VCaP (cell line): ENCODE data around the gene BCL2L13.
A peak's percentile ranks its signal among the peaks of the same experiment; 100 is the strongest.

Experiments
- H3K27ac ChIP-seq: fragments of 450-650 bp; 2 replicates; pipeline ENCODE4 v1.5.1; 2017
- TF ChIP-seq, protein P1 (sequence below): fragments of 450-650 bp; conservative IDR thresholded peaks from 2 replicates; pipeline ENCODE4 v1.5.1; 2017; ENCODE audit warnings: mild to moderate bottlenecking, moderate library complexity

The BCL2L13 gene

DNA sequence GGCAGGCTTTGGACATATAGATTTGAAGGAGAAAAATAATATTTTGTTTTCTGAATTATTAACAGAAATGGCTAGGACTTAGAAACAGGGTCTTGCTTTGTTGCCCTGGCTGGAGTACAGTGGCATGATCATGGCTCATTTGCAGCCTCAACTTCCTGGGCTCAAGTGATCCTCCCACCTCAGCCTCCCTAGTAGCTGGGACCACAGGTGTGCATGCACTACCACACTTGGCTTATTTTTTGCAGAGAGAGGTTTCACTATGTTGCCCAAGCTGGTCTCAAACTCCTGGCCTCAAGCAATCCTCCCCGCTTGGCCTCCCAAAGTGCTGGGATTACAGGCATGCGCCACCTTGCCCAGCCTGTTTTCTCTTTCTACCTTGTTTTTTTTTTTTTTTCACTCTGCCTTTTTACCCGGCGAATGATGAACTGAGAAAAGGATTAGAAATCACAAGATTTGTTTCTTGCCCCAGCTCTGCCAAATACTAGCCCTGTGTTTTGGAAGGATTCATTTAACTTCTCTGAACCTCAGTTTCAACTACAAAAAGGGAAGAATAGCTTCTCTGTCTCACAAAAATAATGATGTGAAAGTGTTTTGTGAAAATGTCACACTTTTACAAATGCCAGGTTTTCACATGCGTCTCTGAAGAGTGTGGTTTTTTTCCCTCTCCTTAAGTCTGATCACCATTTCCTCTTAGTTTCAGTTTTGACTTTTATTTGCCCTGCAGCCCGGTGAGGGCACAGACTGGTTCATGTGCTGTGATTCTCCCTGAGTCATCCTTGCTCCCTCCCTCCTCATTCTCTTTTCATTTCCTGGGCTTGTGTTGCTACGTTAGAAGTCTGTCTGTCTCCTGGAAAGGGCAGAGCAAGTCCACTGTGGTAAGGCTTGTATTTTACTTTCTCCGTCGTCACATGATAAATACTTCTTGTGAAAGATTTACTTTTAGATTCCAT, 67.7 kb downstream of the BCL2L13 start:
- TF ChIP-seq, protein P1, sequence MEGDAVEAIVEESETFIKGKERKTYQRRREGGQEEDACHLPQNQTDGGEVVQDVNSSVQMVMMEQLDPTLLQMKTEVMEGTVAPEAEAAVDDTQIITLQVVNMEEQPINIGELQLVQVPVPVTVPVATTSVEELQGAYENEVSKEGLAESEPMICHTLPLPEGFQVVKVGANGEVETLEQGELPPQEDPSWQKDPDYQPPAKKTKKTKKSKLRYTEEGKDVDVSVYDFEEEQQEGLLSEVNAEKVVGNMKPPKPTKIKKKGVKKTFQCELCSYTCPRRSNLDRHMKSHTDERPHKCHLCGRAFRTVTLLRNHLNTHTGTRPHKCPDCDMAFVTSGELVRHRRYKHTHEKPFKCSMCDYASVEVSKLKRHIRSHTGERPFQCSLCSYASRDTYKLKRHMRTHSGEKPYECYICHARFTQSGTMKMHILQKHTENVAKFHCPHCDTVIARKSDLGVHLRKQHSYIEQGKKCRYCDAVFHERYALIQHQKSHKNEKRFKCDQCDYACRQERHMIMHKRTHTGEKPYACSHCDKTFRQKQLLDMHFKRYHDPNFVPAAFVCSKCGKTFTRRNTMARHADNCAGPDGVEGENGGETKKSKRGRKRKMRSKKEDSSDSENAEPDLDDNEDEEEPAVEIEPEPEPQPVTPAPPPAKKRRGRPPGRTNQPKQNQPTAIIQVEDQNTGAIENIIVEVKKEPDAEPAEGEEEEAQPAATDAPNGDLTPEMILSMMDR, result no peak
- H3K27ac ChIP-seq, result peak overlapping the region; percentile 85

DNA sequence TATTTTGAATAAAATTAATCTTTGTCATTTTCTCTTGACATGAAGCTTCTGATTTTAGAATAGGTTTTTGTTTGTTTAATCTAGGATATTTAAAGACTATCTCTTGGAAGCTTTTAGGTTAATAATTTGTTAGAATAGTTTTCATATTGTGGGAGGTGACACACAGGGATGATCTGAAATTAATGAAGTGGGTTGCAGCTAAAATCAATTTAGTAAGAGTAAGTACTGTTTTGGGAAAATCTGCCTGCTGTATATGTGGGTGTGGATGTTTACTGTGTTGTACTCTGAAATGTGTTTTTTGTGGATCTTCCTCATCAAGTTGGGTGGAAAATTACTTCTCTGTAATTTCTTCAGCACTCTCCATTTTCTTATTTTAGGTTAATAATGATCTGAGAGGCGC, 68.4 kb downstream of the BCL2L13 start:
- peak overlapping the region; percentile 85 for H3K27ac ChIP-seq
- TF ChIP-seq, protein P1, result no peak

DNA sequence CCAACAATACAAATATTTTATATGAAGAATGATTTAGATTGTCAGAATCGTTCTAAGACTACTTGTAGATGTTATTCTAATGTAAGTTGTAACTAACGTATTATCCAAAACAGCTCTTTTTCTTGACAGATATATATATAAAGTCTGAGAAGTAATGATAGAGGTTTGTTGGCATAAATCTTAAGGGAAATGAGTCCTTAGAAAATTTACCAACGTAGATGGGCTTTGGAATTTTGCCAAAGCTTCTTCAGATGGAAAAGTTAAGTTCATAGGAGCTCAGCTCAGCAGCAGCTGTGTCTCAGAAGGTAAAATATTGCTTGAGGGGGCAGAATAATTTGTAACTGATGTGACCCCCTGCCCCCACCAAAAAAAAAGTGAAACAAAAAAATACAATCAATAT, 69.0 kb downstream of the BCL2L13 start:
- H3K27ac ChIP-seq, result peak overlapping the region; percentile 85

DNA sequence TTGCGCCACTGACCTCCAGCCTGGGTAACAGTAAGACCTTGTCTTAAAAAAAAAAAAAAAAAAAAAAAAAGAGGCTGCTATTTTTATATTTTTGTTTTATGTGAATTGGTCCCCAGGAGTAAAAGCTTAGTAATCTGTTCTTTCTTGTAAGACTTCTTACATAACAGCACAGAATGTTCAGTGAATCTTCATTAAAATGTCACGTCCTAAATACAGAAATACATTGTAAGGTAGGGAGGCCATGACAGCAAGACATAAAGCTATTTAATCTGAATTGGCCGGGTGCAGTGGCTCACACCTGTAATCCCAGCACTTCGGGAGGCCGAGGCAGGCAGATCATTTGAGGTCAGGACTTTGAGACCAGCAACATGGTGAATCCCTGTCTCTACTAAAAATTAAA, 71.5 kb downstream of the BCL2L13 start:
- TF ChIP-seq, protein P1, result no peak
- no peak overlapping the region for H3K27ac ChIP-seq

More for the DNA sequence above, 69.0 kb downstream of the BCL2L13 start:
- TF ChIP-seq, protein P1, result no peak

DNA sequence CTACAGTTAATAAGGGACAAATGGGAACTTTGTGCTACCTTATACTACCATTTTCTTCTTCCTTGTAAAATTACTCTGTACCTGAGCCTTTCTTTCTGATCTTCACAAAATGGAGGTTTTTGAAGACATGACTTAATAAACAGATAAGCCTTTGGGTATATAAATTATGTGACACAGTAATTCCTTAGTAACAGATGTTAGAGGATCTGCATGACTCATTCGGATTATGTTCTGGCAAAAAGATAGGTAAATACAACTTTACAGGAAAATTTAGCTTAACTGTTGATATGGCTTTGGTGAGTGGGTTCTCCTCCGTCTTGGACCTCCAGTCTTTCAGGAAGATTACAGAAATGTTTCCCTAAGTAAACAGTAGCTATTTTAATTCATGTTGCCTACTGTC, 73.9 kb downstream of the BCL2L13 start:
- TF ChIP-seq, protein P1, result no peak
- no peak overlapping the region for H3K27ac ChIP-seq

DNA sequence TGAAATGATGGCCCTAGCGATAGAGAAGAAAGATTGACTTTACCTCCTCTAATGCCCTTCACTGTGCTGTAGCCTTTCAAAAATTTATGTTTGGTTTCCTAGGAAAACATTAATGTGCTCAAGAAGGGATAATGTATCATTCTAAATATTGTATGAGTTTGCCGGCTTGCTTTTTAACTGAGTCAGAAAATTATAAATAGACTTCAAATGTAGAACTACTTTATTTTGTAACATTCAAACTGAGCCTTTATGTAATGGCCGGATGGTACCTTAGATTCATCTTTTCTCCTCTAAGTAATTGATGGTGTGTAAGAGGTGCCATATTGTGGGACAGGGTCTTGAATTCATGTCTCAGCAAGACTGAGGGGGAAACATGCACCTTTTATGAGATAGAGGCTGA, 78.0 kb downstream of the BCL2L13 start:
- TF ChIP-seq, protein P1, result no peak

DNA sequence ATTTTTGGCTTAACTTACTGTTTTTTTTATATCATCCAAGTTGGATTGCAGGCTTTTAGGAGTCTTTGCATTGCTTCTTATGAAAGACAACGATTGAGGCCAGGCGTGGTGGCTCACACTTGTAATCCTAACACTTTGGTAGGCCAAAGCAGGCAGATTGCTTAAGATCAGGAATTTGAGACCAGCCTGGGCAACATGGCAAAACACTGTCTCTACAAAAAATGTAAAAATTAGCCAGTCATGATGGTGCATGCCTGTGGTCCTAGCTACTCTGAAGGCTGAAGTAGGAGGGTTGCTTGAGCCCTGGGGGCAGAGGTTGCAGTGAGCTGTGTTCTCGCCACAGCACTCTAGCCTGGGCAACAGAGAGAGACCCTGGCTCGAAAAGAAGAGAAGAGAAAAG, 79.2 kb downstream of the BCL2L13 start:
- H3K27ac ChIP-seq, result no peak overlapping the region
- TF ChIP-seq, protein P1, result no peak

More for the DNA sequence above, 78.0 kb downstream of the BCL2L13 start:
- H3K27ac ChIP-seq, result no peak overlapping the region
